K562 (cell line): ENCODE results near the gene PAFAH1B1. TPM values are rescaled to one million over a fixed set of nuclear protein-coding genes. Genes with fewer than 3 reads are reported as not detected.

Source experiments
- ATAC-seq: fragments of 200-7000 bp; cut with Tn5 transposase; 3 replicates; pipeline ENCODE4 v1.9.1; 2020; ENCODE audit warnings: moderate library complexity
- BruUV-seq: library from RNA; stranded (reverse); fragments of 400-500 nt; replicated peaks from 2 replicates; lab custom pipeline; 2021; lab: Mats Ljungman, UMichigan
- CTCF ChIA-PET: fragments of 300-600 bp; formaldehyde crosslinking; extraction: SDS; loops from one replicate; lab custom pipeline; 2021; ENCODE audit warnings: low intra/inter-chr PET ratio; lab: Yijun Ruan, JAX
- POLR2A ChIA-PET: fragments of 300-600, 350-650 bp; sonication (Branson Sonifier 250); formaldehyde crosslinking; extraction: SDS; loops from one replicate; lab custom pipeline; 2021; ENCODE audit warnings: antibody characterized with exemption, inconsistent platforms; lab: Yijun Ruan, JAX
- DNase-seq, 4 experiments: peaks; one replicate each; pipeline versions ENCODE4 v3.0.0 to v3.0.0-alpha.2; 2011 to 2018; ENCODE audit warnings: low spot score in 3 of 4, mixed read lengths in 3 of 4; ENCODE audit errors: extremely low read depth in 1 of 4
- FAIRE-seq: peaks from 2 replicates; lab custom pipeline; 2011; peaks lifted over from hg19 to GRCh38; lab: Jason Lieb, UNC
- H2AFZ ChIP-seq: 2 replicates; pipeline ENCODE4 v1.6.0; 2011; ENCODE audit warnings: low read depth, low read length, control low read depth, inconsistent platforms
- H3K27ac ChIP-seq: fragments of 200-600 bp; 3 replicates; pipeline ENCODE4 v1.8.0; 2011; ENCODE audit warnings: low read depth, mild to moderate bottlenecking, control low read depth, inconsistent platforms, low read length, moderate library complexity, mixed read lengths; ENCODE audit errors: extremely low read depth
- H3K27me3 ChIP-seq, 2 experiments: fragments of 300-600 bp in 1 of 2; 2 replicates in 1 of 2; 3 replicates in 1 of 2; pipeline versions ENCODE4 v1.6.0 to v1.8.0; 2011; ENCODE audit warnings: inconsistent platforms in 2 of 2, low read length in 2 of 2, mild to moderate bottlenecking in 1 of 2, mixed read lengths in 1 of 2, moderate library complexity in 1 of 2; ENCODE audit not compliant: control insufficient read depth in 2 of 2, insufficient read depth in 2 of 2
- H3K36me3 ChIP-seq: fragments of 300-600 bp; 3 replicates; pipeline ENCODE4 v1.8.0; 2011; ENCODE audit warnings: mild to moderate bottlenecking, low read length, inconsistent platforms; ENCODE audit not compliant: control insufficient read depth, insufficient read depth
- H3K4me1 ChIP-seq, 2 experiments: fragments of 200-600 bp in 1 of 2; replicated peaks in 1 of 2; 2 replicates in 1 of 2; 3 replicates in 1 of 2; pipeline versions ENCODE4 v1.5.1 to v1.8.0; 2011; ENCODE audit warnings: inconsistent platforms in 2 of 2, low read length in 2 of 2, mild to moderate bottlenecking in 1 of 2, mixed read lengths in 1 of 2, moderate library complexity in 1 of 2; ENCODE audit not compliant: control insufficient read depth in 2 of 2, insufficient read depth in 2 of 2
- H3K4me2 ChIP-seq: 2 replicates; pipeline ENCODE4 v1.6.1; 2011; ENCODE audit warnings: low read length, control low read depth, inconsistent platforms, mixed read lengths; ENCODE audit not compliant: insufficient read depth
- H3K4me3 ChIP-seq: fragments of 200-600 bp; sonication (generic), shearing (Covaris generic); 2 replicates; pipeline ENCODE4 v1.5.1; 2016; ENCODE audit warnings: control low read depth, inconsistent platforms
- H3K79me2 ChIP-seq: fragments of 200-600 bp; 3 replicates; pipeline ENCODE4 v1.8.0; 2011; ENCODE audit warnings: low read length, inconsistent platforms; ENCODE audit not compliant: control insufficient read depth, insufficient read depth
- H3K9ac ChIP-seq, 2 experiments: 2 replicates each; pipeline versions ENCODE4 v1.6.0 to v1.6.1; 2011; ENCODE audit warnings: low read depth in 2 of 2, low read length in 2 of 2, control low read depth in 1 of 2, inconsistent platforms in 1 of 2, mild to moderate bottlenecking in 1 of 2, mixed read lengths in 1 of 2; ENCODE audit not compliant: insufficient read depth in 1 of 2
- H3K9me1 ChIP-seq: one replicate; pipeline ENCODE4 v1.6.0; 2011; ENCODE audit warnings: inconsistent platforms, mild to moderate bottlenecking, low read length, moderate library complexity; ENCODE audit not compliant: control insufficient read depth, insufficient read depth
- H3K9me3 ChIP-seq: replicated peaks from 2 replicates; pipeline ENCODE4 v1.5.1; 2011; ENCODE audit warnings: low read depth, low read length, inconsistent platforms; ENCODE audit not compliant: control insufficient read depth, insufficient read depth
- H4K20me1 ChIP-seq: replicated peaks from 2 replicates; pipeline ENCODE4 v1.6.1; 2011; ENCODE audit warnings: low read length, inconsistent platforms, mixed read lengths; ENCODE audit not compliant: control insufficient read depth, insufficient read depth
- CBX2 ChIP-seq: fragments of 200-600 bp; sonication (generic); IDR thresholded peaks from one replicate; pipeline ENCODE4 v1.6.1; 2012; ENCODE audit warnings: mild to moderate bottlenecking, low read length, inconsistent platforms; ENCODE audit not compliant: insufficient read depth, poor library complexity, severe bottlenecking
- POLR2G ChIP-seq: fragments of 200-400 bp; formaldehyde crosslinking; IDR thresholded peaks from 2 replicates; pipeline ENCODE4 v1.6.1; 2017; ENCODE audit warnings: low read depth, mild to moderate bottlenecking, antibody characterized with exemption, low read length, moderate library complexity
- PURB ChIP-seq: sonication (generic); formaldehyde crosslinking; IDR thresholded peaks from 2 replicates; pipeline ENCODE4 v1.9.0; 2021; ENCODE audit warnings: low read depth, mild to moderate bottlenecking, missing genetic modification reagents
- U2AF2 ChIP-seq: fragments of 200-400 bp; formaldehyde crosslinking; optimal IDR thresholded peaks from 2 replicates; pipeline ENCODE3; 2017; ENCODE audit warnings: low read depth, mild to moderate bottlenecking, low read length
- WGBS: fragments of 100-300 bp; shearing (Covaris generic); methylation state at CpG from one replicate; pipeline ENCODE4 v1.1.6; 2016; ENCODE audit warnings: low coverage, mixed read lengths; ENCODE audit not compliant: insufficient coverage; ENCODE audit errors: missing lambda C conversion rate; 5-methylcytosine and 5-hydroxymethylcytosine counted together
- in situ Hi-C: fragments of 300-500 bp; cut with MboI; formaldehyde crosslinking; loops from 4 replicates; pipeline ENCODE4 v1.15.0; 2018; ENCODE audit warnings: inconsistent platforms, mixed read lengths
- intact Hi-C: fragments of 100-400 bp; cut with micrococcal nuclease; formaldehyde crosslinking; loops from 2 replicates; pipeline ENCODE4 v1.14.2; 2022
- polyA plus RNA-seq, 8 experiments: library from polyadenylated mRNA; depleted of rRNA in 4 of 8; stranded (reverse) in 5 of 8; unstranded in 3 of 8; fragments of >200 nt; fragmentation: Nextera tagmentation in 2 of 8; fragmentation: Illumina TruSeq in 1 of 8; extraction: Ambion mirVana in 2 of 8; extraction: Trizol in 1 of 8; gene quantifications; 2 replicates each; pipeline versions ENCODE4 v1.2.1 to v1.2.3, GENCODE V29; 2011 to 2014; ENCODE audit warnings: inconsistent platforms in 1 of 8, missing spikeins in 1 of 8
- total RNA-seq, 7 experiments: library from RNA; depleted of rRNA in 6 of 7; stranded (reverse); fragments of >200 nt in 6 of 7; fragmentation: Illumina TruSeq in 2 of 7; extraction: Trizol in 2 of 7; gene quantifications; 2 replicates each; pipeline versions ENCODE4 v1.2.1 to v1.2.3, GENCODE V29; 2011 to 2021; ENCODE audit warnings: low replicate concordance in 1 of 7

PAFAH1B1 gene
- total and polyA plus RNA-seq, 9 of the 15 experiments (the other 6 are each of a cell fraction or from before 2014, with no cell fraction given), result 23.3 to 66.4 (median 40.2) TPM

DNA sequence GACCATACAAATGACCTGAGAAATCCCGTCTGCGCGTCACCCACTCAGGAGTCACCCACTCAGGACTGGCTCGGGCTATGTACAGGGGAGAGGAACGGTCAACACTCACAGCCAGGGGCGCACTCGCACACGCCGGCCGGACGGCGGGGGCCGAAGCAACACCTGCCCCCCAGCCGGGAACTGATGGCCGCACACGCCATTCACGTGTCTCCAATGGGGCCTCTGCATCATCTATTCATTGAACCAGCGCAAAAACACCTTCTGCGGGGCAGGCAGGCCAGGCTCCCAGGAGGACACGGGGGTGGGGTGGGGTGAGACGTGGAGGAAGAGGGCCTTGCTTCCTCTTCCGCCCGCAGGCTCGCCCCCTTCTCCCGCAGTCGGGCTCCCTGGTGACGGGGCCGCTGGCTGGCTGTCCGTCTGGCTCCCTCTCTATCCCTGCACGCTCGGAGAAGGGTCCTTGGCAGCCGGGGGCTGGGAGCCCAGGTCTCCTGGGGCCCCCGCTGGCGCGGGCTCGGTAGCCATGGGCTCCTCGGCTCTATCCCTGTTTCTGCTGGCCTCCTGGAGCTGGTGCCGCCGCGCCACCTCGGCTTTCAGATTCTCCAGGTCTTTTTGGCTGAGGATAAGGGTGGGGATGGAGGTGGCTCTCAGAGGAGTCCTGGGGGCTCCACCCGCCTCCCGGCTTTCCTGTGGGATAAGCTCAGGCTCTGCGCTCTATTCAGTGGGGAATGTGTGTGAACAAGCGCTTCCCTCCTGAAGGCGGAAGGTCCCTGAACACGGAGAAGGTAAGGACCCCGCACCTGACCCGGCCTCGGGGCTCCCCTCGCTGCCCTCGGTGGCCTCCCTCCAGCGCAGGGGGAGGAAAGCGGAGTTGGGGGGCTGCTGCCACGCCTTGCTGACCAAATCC, 97.0 kb downstream of the PAFAH1B1 start:
- ChIA-PET POLR2A (interaction anchor here (0.6 kb wide), 2 partner anchors 26 to 27 kb away, joined by 3 read pairs; no protein-coding TSS in a partner anchor), CTCF (no interaction called here)
- FAIRE-seq (no peak), ATAC-seq (no peak), DNase-seq (peak in 2 of 4 experiments; percentile 2 to 10)
- peaks cover 0 to 53% of the 10 kb centered on the region in 2 experiments; a peak in 2 of 5 replicates for H3K4me1 ChIP-seq
- 98% methylated on average over 9 of the region's 55 CpGs for WGBS
- TF ChIP-seq CBX2 (no peak), U2AF2 (no peak), PURB (no peak), POLR2G (peak; percentile 24)
- H3K9ac ChIP-seq, result no peak overlapping the region
- no peak overlapping the region for H2AFZ ChIP-seq
- H3K27ac ChIP-seq, result no peak overlapping the region
- no peaks in the 10 kb centered on the region for H3K9me1 ChIP-seq
- no peaks in the 10 kb centered on the region for H3K9me3 ChIP-seq
- 0 out of 2 replicates have a peak, but pooled peaks cover 3% of the 10 kb centered on the region for H4K20me1 ChIP-seq
- in situ Hi-C loops (no loop called here), intact Hi-C loops (no loop called here)
- H3K79me2 ChIP-seq, result no peaks in the 10 kb centered on the region
- BruUV-seq, result no TSS peak
- no peaks in the 10 kb centered on the region for H3K27me3 ChIP-seq
- H3K4me2 ChIP-seq, result no peak overlapping the region
- H3K4me3 ChIP-seq, result no peak overlapping the region
- peaks cover 57% of the 10 kb centered on the region; the same call in 1 of the 3 replicates for H3K36me3 ChIP-seq
